Measurements from ENCODE around the gene MFAP5. TPM values are rescaled to one million over a fixed set of nuclear protein-coding genes. Genes with fewer than 3 reads are reported as not detected.

MFAP5 gene
- total and polyA plus RNA-seq, 2 of the 4 experiments (the other 2 are of a cell fraction) = 0.90 to 1.9 TPM

- TF ChIP-seq RCOR1 (IDR thresholded peaks at IDR 0.05; ENCODE audit: insufficient replicate concordance, low read length) (no peak), CHD1 (IDR thresholded peaks at IDR 0.05; ENCODE audit: low read depth, low read length) (no peak), FOS (IDR thresholded peaks at IDR 0.05; ENCODE audit: low read depth, low read length) (no peak), RFX5 (IDR thresholded peaks at IDR 0.05; ENCODE audit: low read depth, low read length) (no peak)
Observed at GRCh38 chr12:8697120-8697475, 34.5 kb upstream of the MFAP5 start (continued).

- peak overlapping the region; percentile 86 for H3K4me2 ChIP-seq (ENCODE audit: low read depth, low read length)
- H4K8ac ChIP-seq (ENCODE audit: low read depth in 2 of 2, low read length in 2 of 2) = no peak overlapping the region
- no peaks in the 10 kb centered on the region for H3K9me3 ChIP-seq (ENCODE audit: control insufficient read depth, insufficient read depth, low read length)
- DNase-seq = no peak
- in situ Hi-C loops (cut with MboI; ENCODE audit: low sequenced_read_pairs) (no loop called here), intact Hi-C loops (cut with micrococcal nuclease) (loop anchor here (5.0 kb wide), 2 partner anchors 86 to 724 kb away; no protein-coding TSS in a partner anchor), dilution Hi-C loops (cut with HindIII; ENCODE audit: low sequenced_read_pairs, unreplicated experiment) (no loop called here)
- BruUV-seq (replicated peaks) = no TSS peak
- H3K36me3 ChIP-seq (ENCODE audit: control insufficient read depth, insufficient read depth, low read length) = no peaks in the 10 kb centered on the region
- H3K9me1 ChIP-seq (ENCODE audit: insufficient read depth, low read length) = no peaks in the 10 kb centered on the region
- peaks cover 4 to 19% of the 10 kb centered on the region in 2 experiments; a peak in 1 of 4 replicates for H3K79me1 ChIP-seq (ENCODE audit: low read depth in 1 of 2, low read length in 2 of 2)
- no peak overlapping the region for H2BK5ac ChIP-seq (ENCODE audit: low read depth, low read length, poor library complexity, severe bottlenecking)
- no peak overlapping the region for H3K14ac ChIP-seq (replicated peaks; ENCODE audit: low read depth, low read length)
- H4K20me1 ChIP-seq (ENCODE audit: insufficient read depth, low read length) = peaks cover 6% of the 10 kb centered on the region; the same call in 1 of the 2 replicates
- no peak overlapping the region for H2AK9ac ChIP-seq (replicated peaks; ENCODE audit: low read depth, low read length, poor library complexity)
- peak overlapping the region; percentile 97 for H3K4me3 ChIP-seq (ENCODE audit: insufficient read depth, low read depth, low read length)
- no peak overlapping the region; the same call in 1 of the 2 replicates for H3K27ac ChIP-seq (ENCODE audit: insufficient read depth, low read length)
- no peak overlapping the region for H2AK5ac ChIP-seq (ENCODE audit: low read depth, low read length)
- ChIA-PET POLR2A (ENCODE audit: unreplicated experiment) (no interaction called here), CTCF (no interaction called here)
- no peaks in the 10 kb centered on the region for H3K4me1 ChIP-seq (ENCODE audit: control insufficient read depth, insufficient read depth, low read length)
- WGBS, 2 experiments (ENCODE audit: extremely low coverage in 2 of 2, insufficient read length in 1 of 2) = 37% methylated on average over 3 of the region's 6 CpGs; no CpG with 5 or more reads in 1 of the 2 experiments
- ATAC-seq (ENCODE audit: low read depth) = no peak
- H4K5ac ChIP-seq (ENCODE audit: low read depth, low read length) = no peak overlapping the region
- H3K27me3 ChIP-seq (ENCODE audit: control insufficient read depth, insufficient read depth, low read length) = no peaks in the 10 kb centered on the region
- no peak overlapping the region for H2BK20ac ChIP-seq (ENCODE audit: low read depth, low read length)
- no peak overlapping the region for H3K4ac ChIP-seq (ENCODE audit: low read depth, low read length)
- no peak overlapping the region for H2AFZ ChIP-seq (replicated peaks; ENCODE audit: low read length, poor library complexity)
- peak overlapping the region; percentile 71; the same call in 1 of the 2 replicates for H3K9ac ChIP-seq (ENCODE audit: low read depth, low read length)
- no peak overlapping the region for H4K91ac ChIP-seq (ENCODE audit: insufficient read depth, low read depth, low read length)
- no peak overlapping the region for H2BK15ac ChIP-seq (ENCODE audit: low read depth, low read length)
- H3K56ac ChIP-seq (ENCODE audit: extremely low read depth, insufficient read depth, low read length) = no peak overlapping the region
- H2BK120ac ChIP-seq (ENCODE audit: low read depth, low read length) = no peak overlapping the region
- H3K23ac ChIP-seq (ENCODE audit: low read depth, low read length) = no peak overlapping the region
- no peak overlapping the region for H3K18ac ChIP-seq (ENCODE audit: low read depth, low read length)
- TF ChIP-seq MXI1 (IDR thresholded peaks at IDR 0.05; ENCODE audit: borderline replicate concordance, low read depth, low read length) (no peak), NFE2L2 (IDR thresholded peaks at IDR 0.05; ENCODE audit: low read depth, low read length) (no peak), FOS (IDR thresholded peaks at IDR 0.05; ENCODE audit: low read depth, low read length) (no peak), CHD1 (IDR thresholded peaks at IDR 0.05; ENCODE audit: low read depth, low read length) (no peak), CEBPB (IDR thresholded peaks at IDR 0.05; ENCODE audit: low read depth, low read length) (no peak), MAFK (IDR thresholded peaks at IDR 0.05; ENCODE audit: low read depth, low read length) (no peak), BHLHE40 (IDR thresholded peaks at IDR 0.05; ENCODE audit: low read depth, low read length) (no peak), SMC3 (IDR thresholded peaks at IDR 0.05; ENCODE audit: low read depth, low read length) (no peak)
- TF ChIP-seq, protein P1, sequence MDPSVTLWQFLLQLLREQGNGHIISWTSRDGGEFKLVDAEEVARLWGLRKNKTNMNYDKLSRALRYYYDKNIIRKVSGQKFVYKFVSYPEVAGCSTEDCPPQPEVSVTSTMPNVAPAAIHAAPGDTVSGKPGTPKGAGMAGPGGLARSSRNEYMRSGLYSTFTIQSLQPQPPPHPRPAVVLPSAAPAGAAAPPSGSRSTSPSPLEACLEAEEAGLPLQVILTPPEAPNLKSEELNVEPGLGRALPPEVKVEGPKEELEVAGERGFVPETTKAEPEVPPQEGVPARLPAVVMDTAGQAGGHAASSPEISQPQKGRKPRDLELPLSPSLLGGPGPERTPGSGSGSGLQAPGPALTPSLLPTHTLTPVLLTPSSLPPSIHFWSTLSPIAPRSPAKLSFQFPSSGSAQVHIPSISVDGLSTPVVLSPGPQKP (IDR thresholded peaks at IDR 0.05; ENCODE audit: borderline replicate concordance, low read depth, low read length) = no peak
- TF ChIP-seq, protein P2, sequence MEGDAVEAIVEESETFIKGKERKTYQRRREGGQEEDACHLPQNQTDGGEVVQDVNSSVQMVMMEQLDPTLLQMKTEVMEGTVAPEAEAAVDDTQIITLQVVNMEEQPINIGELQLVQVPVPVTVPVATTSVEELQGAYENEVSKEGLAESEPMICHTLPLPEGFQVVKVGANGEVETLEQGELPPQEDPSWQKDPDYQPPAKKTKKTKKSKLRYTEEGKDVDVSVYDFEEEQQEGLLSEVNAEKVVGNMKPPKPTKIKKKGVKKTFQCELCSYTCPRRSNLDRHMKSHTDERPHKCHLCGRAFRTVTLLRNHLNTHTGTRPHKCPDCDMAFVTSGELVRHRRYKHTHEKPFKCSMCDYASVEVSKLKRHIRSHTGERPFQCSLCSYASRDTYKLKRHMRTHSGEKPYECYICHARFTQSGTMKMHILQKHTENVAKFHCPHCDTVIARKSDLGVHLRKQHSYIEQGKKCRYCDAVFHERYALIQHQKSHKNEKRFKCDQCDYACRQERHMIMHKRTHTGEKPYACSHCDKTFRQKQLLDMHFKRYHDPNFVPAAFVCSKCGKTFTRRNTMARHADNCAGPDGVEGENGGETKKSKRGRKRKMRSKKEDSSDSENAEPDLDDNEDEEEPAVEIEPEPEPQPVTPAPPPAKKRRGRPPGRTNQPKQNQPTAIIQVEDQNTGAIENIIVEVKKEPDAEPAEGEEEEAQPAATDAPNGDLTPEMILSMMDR (conservative IDR thresholded peaks at IDR 0.05; ENCODE audit: low read depth, low read length) = no peak
- TF ChIP-seq, protein P3, sequence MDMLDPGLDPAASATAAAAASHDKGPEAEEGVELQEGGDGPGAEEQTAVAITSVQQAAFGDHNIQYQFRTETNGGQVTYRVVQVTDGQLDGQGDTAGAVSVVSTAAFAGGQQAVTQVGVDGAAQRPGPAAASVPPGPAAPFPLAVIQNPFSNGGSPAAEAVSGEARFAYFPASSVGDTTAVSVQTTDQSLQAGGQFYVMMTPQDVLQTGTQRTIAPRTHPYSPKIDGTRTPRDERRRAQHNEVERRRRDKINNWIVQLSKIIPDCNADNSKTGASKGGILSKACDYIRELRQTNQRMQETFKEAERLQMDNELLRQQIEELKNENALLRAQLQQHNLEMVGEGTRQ (IDR thresholded peaks at IDR 0.05; ENCODE audit: low read depth, low read length) = no peak
Observed at GRCh38 chr12:8696442-8697090, 33.9 kb upstream of the MFAP5 start.
